ENCODE results near the gene PPP3CA. TPM values are rescaled to one million over a fixed set of nuclear protein-coding genes. Genes with fewer than 3 reads are reported as not detected.

PPP3CA gene
- total RNA-seq, 2 experiments from 2014 or later = 24.6 to 25.9 TPM

- ChIA-PET CTCF (interaction anchor here (0.6 kb wide), 1 partner anchor 1020 kb away, joined by 3 read pairs; no protein-coding TSS in a partner anchor), POLR2A (no interaction called here)
- Mint-ChIP-seq H3K27me3 (no peaks in the 10 kb centered on the region), H3K9me3 (no peaks in the 10 kb centered on the region), H3K27ac (no peak overlapping the region), H3K4me3 (no peak overlapping the region), H3K36me3 (ENCODE audit: low read depth) (no peaks in the 10 kb centered on the region), H3K4me1 (peaks cover 14% of the 10 kb centered on the region)
- DNase-seq = no peak
These were observed 186.3 kb downstream of the PPP3CA start for GRCh38 chr4:101160792-101161592.

GRCh38 chr4:101158507-101158906 lies 188.8 kb downstream of the PPP3CA start:
- ChIA-PET POLR2A (interaction anchor here (0.6 kb wide), 1 partner anchor 709 kb away, joined by 3 read pairs; no protein-coding TSS in a partner anchor), CTCF (interaction anchor here (0.6 to 1.3 kb wide), 2 partner anchors 9 to 13 kb away, joined by 3 to 4 read pairs; no protein-coding TSS in a partner anchor)
- no peaks in the 10 kb centered on the region for H3K9me3 Mint-ChIP-seq
- DNase-seq = no peak
- H3K36me3 Mint-ChIP-seq (ENCODE audit: low read depth) = no peaks in the 10 kb centered on the region
- no peak overlapping the region for H3K4me3 Mint-ChIP-seq
- H3K27me3 Mint-ChIP-seq = no peaks in the 10 kb centered on the region
- no peak overlapping the region for H3K27ac Mint-ChIP-seq
- H3K4me1 Mint-ChIP-seq = peaks cover 25% of the 10 kb centered on the region

- Mint-ChIP-seq H3K4me1 (peaks cover 27% of the 10 kb centered on the region), H3K27ac (no peak overlapping the region), H3K9me3 (no peaks in the 10 kb centered on the region), H3K4me3 (no peak overlapping the region), H3K36me3 (ENCODE audit: low read depth) (no peaks in the 10 kb centered on the region), H3K27me3 (no peaks in the 10 kb centered on the region)
- POLR2A ChIA-PET = no interaction called here
- CTCF ChIA-PET = interaction anchor here (1.3 kb wide), 1 partner anchor 9 kb away, joined by 3 read pairs; no protein-coding TSS in a partner anchor
- DNase-seq = no peak
These were observed 189.2 kb downstream of the PPP3CA start for GRCh38 chr4:101158134-101158482.

GRCh38 chr4:101157415-101158133 lies 189.8 kb downstream of the PPP3CA start:
- H3K4me3 Mint-ChIP-seq = no peak overlapping the region
- ChIA-PET CTCF (no interaction called here), POLR2A (no interaction called here)
- H3K4me1 Mint-ChIP-seq = peaks cover 27% of the 10 kb centered on the region
- H3K27me3 Mint-ChIP-seq = no peaks in the 10 kb centered on the region
- H3K9me3 Mint-ChIP-seq = no peaks in the 10 kb centered on the region
- DNase-seq = no peak
- no peak overlapping the region for H3K27ac Mint-ChIP-seq
- no peaks in the 10 kb centered on the region for H3K36me3 Mint-ChIP-seq (ENCODE audit: low read depth)

- Mint-ChIP-seq H3K27me3 (no peaks in the 10 kb centered on the region), H3K9me3 (no peaks in the 10 kb centered on the region), H3K4me3 (no peak overlapping the region), H3K36me3 (ENCODE audit: low read depth) (no peaks in the 10 kb centered on the region), H3K4me1 (peaks cover 27% of the 10 kb centered on the region), H3K27ac (no peak overlapping the region)
- DNase-seq = no peak
- POLR2A ChIA-PET = no interaction called here
- CTCF ChIA-PET = interaction anchor here (1.6 kb wide), 1 partner anchor 12 kb away, joined by 5 read pairs; no protein-coding TSS in a partner anchor
These were observed 190.6 kb downstream of the PPP3CA start for GRCh38 chr4:101156619-101157310.

GRCh38 chr4:101155945-101156344 lies 191.4 kb downstream of the PPP3CA start:
- ChIA-PET POLR2A (interaction anchor here (0.6 kb wide), 2 partner anchors 193 to 283 kb away, joined by 4 read pairs; no protein-coding TSS in a partner anchor), CTCF (interaction anchor here (0.6 to 1.6 kb wide), 3 partner anchors 13 to 1629 kb away, joined by 3 to 5 read pairs (median 3); no protein-coding TSS in a partner anchor)
- no peak for DNase-seq
- Mint-ChIP-seq H3K36me3 (ENCODE audit: low read depth) (no peaks in the 10 kb centered on the region), H3K4me1 (peaks cover 27% of the 10 kb centered on the region), H3K9me3 (no peaks in the 10 kb centered on the region), H3K27ac (no peak overlapping the region), H3K4me3 (no peak overlapping the region), H3K27me3 (no peaks in the 10 kb centered on the region)

- H3K36me3 Mint-ChIP-seq (ENCODE audit: low read depth) = no peaks in the 10 kb centered on the region
- no peaks in the 10 kb centered on the region for H3K27me3 Mint-ChIP-seq
- no peak overlapping the region for H3K27ac Mint-ChIP-seq
- DNase-seq = no peak
- no peaks in the 10 kb centered on the region for H3K9me3 Mint-ChIP-seq
- no peak overlapping the region for H3K4me3 Mint-ChIP-seq
- POLR2A ChIA-PET = interaction anchor here (0.6 kb wide), 1 partner anchor 194 kb away, joined by 4 read pairs; no protein-coding TSS in a partner anchor
- peaks cover 27% of the 10 kb centered on the region for H3K4me1 Mint-ChIP-seq
- CTCF ChIA-PET = interaction anchor here (1.0 to 1.6 kb wide), 2 partner anchors 13 to 15 kb away, joined by 3 to 5 read pairs; no protein-coding TSS in a partner anchor
These were observed 192.0 kb downstream of the PPP3CA start for GRCh38 chr4:101155368-101155767.

- CTCF ChIA-PET = no interaction called here
- no peak overlapping the region for H3K4me3 Mint-ChIP-seq
- H3K27me3 Mint-ChIP-seq = no peaks in the 10 kb centered on the region
- POLR2A ChIA-PET = interaction anchor here (0.6 kb wide), 1 partner anchor 1567 kb away, joined by 7 read pairs; no protein-coding TSS in a partner anchor
- no peak for DNase-seq
- H3K36me3 Mint-ChIP-seq (ENCODE audit: low read depth) = no peaks in the 10 kb centered on the region
- peaks cover 27% of the 10 kb centered on the region for H3K4me1 Mint-ChIP-seq
- H3K27ac Mint-ChIP-seq = no peak overlapping the region
- no peaks in the 10 kb centered on the region for H3K9me3 Mint-ChIP-seq
These were observed 193.7 kb downstream of the PPP3CA start for GRCh38 chr4:101153653-101154052.

GRCh38 chr4:101152521-101152920 lies 194.8 kb downstream of the PPP3CA start:
- Mint-ChIP-seq H3K4me3 (no peak overlapping the region), H3K27ac (no peak overlapping the region), H3K9me3 (no peaks in the 10 kb centered on the region), H3K4me1 (peaks cover 27% of the 10 kb centered on the region), H3K27me3 (no peaks in the 10 kb centered on the region), H3K36me3 (ENCODE audit: low read depth) (no peaks in the 10 kb centered on the region)
- ChIA-PET CTCF (no interaction called here), POLR2A (no interaction called here)
- DNase-seq = no peak

- H3K36me3 Mint-ChIP-seq (ENCODE audit: low read depth) = no peaks in the 10 kb centered on the region
- H3K4me3 Mint-ChIP-seq = no peak overlapping the region
- ChIA-PET POLR2A (no interaction called here), CTCF (no interaction called here)
- no peak overlapping the region for H3K27ac Mint-ChIP-seq
- DNase-seq = no peak
- H3K9me3 Mint-ChIP-seq = no peaks in the 10 kb centered on the region
- no peaks in the 10 kb centered on the region for H3K27me3 Mint-ChIP-seq
- H3K4me1 Mint-ChIP-seq = peaks cover 3% of the 10 kb centered on the region
These were observed 198.8 kb downstream of the PPP3CA start for GRCh38 chr4:101148551-101148950.

- CTCF ChIA-PET = no interaction called here
- Mint-ChIP-seq H3K9me3 (no peaks in the 10 kb centered on the region), H3K4me1 (no peaks in the 10 kb centered on the region)
These were observed 200.0 kb downstream of the PPP3CA start for GRCh38 chr4:101147283-101147682.

GRCh38 chr4:101145021-101145420 lies 202.3 kb downstream of the PPP3CA start:
- ChIA-PET POLR2A (no interaction called here), CTCF (no interaction called here)
- Mint-ChIP-seq H3K4me3 (no peak overlapping the region), H3K36me3 (ENCODE audit: low read depth) (peaks cover 6% of the 10 kb centered on the region), H3K4me1 (no peaks in the 10 kb centered on the region), H3K27me3 (no peaks in the 10 kb centered on the region), H3K27ac (no peak overlapping the region), H3K9me3 (peaks cover 2% of the 10 kb centered on the region)
- DNase-seq = no peak

More at GRCh38 chr4:101147283-101147682, 200.0 kb downstream of the PPP3CA start:
- Mint-ChIP-seq H3K4me3 (no peak overlapping the region), H3K36me3 (ENCODE audit: low read depth) (no peaks in the 10 kb centered on the region), H3K27me3 (no peaks in the 10 kb centered on the region), H3K27ac (no peak overlapping the region)
- POLR2A ChIA-PET = no interaction called here
- no peak for DNase-seq

GRCh38 chr4:101142259-101142658 lies 205.1 kb downstream of the PPP3CA start:
- Mint-ChIP-seq H3K36me3 (ENCODE audit: low read depth) (peaks cover 6% of the 10 kb centered on the region), H3K27me3 (no peaks in the 10 kb centered on the region), H3K27ac (no peak overlapping the region), H3K9me3 (peaks cover 2% of the 10 kb centered on the region), H3K4me3 (no peak overlapping the region), H3K4me1 (no peaks in the 10 kb centered on the region)
- ChIA-PET CTCF (no interaction called here), POLR2A (no interaction called here)
- no peak for DNase-seq
